AML-193 (cell line): ENCODE measurements around the gene SUPT6H.
A peak's percentile ranks its signal among the peaks of the same experiment; 100 is the strongest.

Experiments used
- DNase-seq, 2 experiments: peaks; one replicate each; lab custom pipeline; 2025; lab: John Stamatoyannopoulos, UW

SUPT6H gene

DNA sequence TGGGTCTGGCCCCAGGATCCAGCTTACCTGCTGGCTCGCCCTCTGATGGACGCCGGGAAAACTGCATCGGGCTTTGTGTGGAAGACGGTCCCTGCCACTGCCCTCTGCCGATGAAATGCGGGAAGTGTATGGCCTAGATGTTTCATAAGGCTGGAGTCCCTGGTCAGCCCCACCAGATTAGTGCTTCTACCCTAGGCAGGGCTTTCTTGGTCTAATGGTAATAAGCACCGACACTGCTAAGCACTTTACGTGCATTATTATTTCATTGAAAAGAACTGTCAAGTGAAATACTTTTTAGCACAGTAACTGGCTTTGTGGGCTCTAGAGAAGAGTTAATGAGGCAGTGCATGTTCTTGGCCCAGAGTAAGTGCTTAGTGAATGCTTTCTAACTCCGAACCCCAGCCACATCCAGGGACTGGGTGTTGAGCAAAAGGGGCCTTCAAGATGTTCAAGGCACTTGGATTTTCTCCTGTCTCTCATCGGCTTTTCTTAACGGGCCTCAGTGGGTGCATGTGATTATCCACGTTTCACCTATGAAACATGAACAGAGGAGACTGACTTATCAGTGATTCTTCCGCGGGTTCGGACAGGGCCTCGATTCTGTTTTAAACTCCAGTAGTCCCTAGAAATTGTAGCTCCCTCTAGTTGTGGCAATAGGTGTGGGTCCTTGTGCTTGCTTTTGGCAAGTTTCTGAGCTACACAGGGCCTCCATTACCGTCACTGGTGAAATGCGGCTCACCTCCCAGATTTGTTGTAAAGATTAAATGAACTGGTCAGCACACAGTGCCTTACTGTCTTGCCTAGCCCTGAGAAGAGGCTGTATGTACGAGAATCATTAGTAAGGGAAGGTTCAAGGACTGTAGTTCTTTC, 88.4 kb downstream of the SUPT6H start:
- peak; percentile 92 to 94 for DNase-seq

DNA sequence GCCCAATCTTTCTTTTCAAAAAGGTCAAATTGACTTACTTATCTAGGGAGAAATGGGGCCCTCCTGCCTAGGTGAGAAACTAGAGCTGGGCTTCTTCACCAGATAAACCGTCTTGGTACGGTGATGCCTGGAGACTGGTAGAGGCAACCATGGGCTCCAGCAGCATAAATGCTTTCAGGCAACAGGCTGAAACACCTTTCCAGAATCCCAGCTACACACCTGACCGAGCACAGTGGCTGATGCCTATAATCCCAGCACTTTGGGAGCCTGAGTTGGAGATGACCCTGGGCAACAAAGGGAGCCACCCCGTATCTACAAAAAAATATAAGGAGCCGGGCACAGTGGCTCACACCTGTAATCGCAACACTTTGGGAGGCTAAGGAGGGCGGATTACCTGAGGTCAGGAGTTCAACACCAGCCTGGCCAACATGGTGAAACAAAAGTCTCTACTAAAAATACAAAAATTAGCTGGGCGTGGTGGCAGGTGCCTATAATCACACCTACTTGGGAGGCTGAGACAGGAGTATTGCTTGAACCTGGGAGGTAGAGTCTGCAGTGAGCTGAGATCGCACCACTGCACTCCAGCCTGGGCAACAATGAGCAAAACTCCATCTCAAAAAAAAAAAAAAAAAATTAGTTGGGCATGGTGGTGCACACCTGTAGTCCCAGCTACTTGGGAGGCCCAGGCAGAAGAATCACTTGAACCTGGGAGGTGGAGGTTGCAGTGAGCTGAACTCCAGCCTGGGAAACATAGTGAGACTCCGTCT, 89.8 kb downstream of the SUPT6H start:
- no peak for DNase-seq
